ENCODE results near the gene COL1A2.

COL1A2 gene

GRCh38 chr7:94422136-94422535 lies 27.4 kb downstream of the COL1A2 start:
- no peak for TF ChIP-seq CTCF (IDR thresholded peaks at IDR 0.05; ENCODE audit: insufficient read depth, low read depth, low read length, missing control alignments)
- H3K4me3 ChIP-seq (ENCODE audit: low read length) = no peak overlapping the region
- DNase-seq (ENCODE audit: low read depth) = no peak

GRCh38 chr7:94422827-94423460 lies 28.2 kb downstream of the COL1A2 start:
- DNase-seq (ENCODE audit: low read depth) = no peak
- no peak for TF ChIP-seq CTCF (IDR thresholded peaks at IDR 0.05; ENCODE audit: insufficient read depth, low read depth, low read length, missing control alignments)

GRCh38 chr7:94423863-94424735 lies 29.4 kb downstream of the COL1A2 start:
- peak; percentile 54 for DNase-seq (ENCODE audit: low read depth)
- TF ChIP-seq CTCF (IDR thresholded peaks at IDR 0.05; ENCODE audit: insufficient read depth, low read depth, low read length, missing control alignments) = no peak
- H3K4me3 ChIP-seq (ENCODE audit: low read length) = no peak overlapping the region

More at GRCh38 chr7:94422827-94423460, 28.2 kb downstream of the COL1A2 start:
- H3K4me3 ChIP-seq (ENCODE audit: low read length) = no peak overlapping the region

GRCh38 chr7:94425546-94425945 lies 30.9 kb downstream of the COL1A2 start:
- no peak for DNase-seq (ENCODE audit: low read depth)
- TF ChIP-seq CTCF (IDR thresholded peaks at IDR 0.05; ENCODE audit: insufficient read depth, low read depth, low read length, missing control alignments) = no peak
- H3K4me3 ChIP-seq (ENCODE audit: low read length) = no peak overlapping the region

- no peak for TF ChIP-seq CTCF (IDR thresholded peaks at IDR 0.05; ENCODE audit: insufficient read depth, low read depth, low read length, missing control alignments)
- no peak overlapping the region for H3K4me3 ChIP-seq (ENCODE audit: low read length)
- DNase-seq (ENCODE audit: low read depth) = no peak
Measured at GRCh38 chr7:94426980-94427875, 32.5 kb downstream of the COL1A2 start.

- no peak for DNase-seq (ENCODE audit: low read depth)
- TF ChIP-seq CTCF (IDR thresholded peaks at IDR 0.05; ENCODE audit: insufficient read depth, low read depth, low read length, missing control alignments) = no peak
- no peak overlapping the region for H3K4me3 ChIP-seq (ENCODE audit: low read length)
Measured at GRCh38 chr7:94429153-94429552, 34.5 kb downstream of the COL1A2 start.

Data from epithelial cell of esophagus (primary cell).